GM21528 (cell line): Measurements from ENCODE around the gene ANXA4.

Experiments
- ATAC-seq: cut with Tn5 transposase; IDR thresholded peaks from one replicate; pipeline ENCODE4 v1.9.1; 2021; ENCODE audit warnings: mild to moderate bottlenecking, moderate library complexity; ENCODE audit not compliant: unreplicated experiment, low FRiP score

ANXA4 gene

GRCh38 chr2:69774984-69775982, 33.3 kb downstream of the ANXA4 start:
- no peak for ATAC-seq

GRCh38 chr2:69776886-69777785, 35.2 kb downstream of the ANXA4 start:
- no peak for ATAC-seq

DNA sequence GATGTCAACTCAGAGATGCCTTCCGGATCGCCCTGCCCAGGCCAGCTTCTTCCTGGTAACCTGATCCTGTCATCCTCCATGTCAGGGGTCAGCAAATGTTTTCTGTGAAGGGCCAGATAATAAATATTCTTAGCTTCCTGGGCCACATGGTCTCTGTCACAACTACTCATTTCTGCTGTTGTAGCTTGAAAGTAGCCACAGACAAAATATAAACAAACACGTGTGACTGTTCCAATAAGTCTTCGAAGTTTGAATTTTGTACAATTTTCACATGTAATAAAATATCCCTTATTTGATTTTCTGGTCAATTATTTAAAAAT, 35.8 kb downstream of the ANXA4 start:
- no peak for ATAC-seq

- ATAC-seq, result no peak
These were observed 37.5 kb downstream of the ANXA4 start for GRCh38 chr2:69779258-69780001.

DNA sequence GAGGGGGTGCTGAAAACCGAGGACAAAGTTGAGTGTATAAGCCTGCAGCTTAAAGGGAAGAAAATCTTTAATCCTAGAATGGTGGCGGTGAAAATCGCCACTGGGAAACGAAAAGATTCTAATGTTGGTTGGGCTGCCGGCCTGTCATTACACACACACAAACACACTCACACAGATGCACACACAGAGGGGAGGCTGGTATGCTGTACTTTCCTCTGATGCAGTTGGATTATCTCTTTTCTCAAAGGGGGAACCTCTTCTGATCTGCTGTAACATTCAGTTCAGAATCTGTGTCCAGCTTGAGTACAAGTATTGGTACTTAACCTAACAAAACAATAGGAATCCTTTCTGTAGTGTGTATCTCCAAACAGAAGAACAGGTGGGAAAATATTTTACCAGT, 39.0 kb downstream of the ANXA4 start:
- no peak for ATAC-seq

GRCh38 chr2:69781321-69782248, 39.7 kb downstream of the ANXA4 start:
- ATAC-seq, result no peak

DNA sequence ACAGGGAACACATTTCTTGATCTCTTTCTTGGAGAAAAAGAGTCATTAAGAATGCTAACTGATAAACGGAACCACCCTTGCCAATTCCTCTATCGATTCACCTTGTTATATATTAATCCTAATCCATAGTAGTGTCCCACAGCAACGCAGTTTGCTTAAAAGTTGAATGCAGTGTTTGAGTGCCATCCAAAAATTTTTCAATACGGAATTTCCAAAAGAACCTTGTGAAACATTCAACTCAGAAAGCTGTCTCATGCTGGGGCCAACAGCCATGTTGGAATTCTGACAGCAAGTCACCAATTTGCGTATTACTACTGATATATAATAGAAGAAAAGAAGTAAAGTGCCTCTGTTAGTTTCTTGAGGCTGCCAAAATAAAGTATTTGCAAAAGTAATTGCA, 42.3 kb downstream of the ANXA4 start:
- no peak for ATAC-seq

GRCh38 chr2:69785358-69785757, 43.4 kb downstream of the ANXA4 start:
- ATAC-seq, result no peak

- no peak for ATAC-seq
These were observed 44.2 kb downstream of the ANXA4 start for GRCh38 chr2:69786052-69786560.

DNA sequence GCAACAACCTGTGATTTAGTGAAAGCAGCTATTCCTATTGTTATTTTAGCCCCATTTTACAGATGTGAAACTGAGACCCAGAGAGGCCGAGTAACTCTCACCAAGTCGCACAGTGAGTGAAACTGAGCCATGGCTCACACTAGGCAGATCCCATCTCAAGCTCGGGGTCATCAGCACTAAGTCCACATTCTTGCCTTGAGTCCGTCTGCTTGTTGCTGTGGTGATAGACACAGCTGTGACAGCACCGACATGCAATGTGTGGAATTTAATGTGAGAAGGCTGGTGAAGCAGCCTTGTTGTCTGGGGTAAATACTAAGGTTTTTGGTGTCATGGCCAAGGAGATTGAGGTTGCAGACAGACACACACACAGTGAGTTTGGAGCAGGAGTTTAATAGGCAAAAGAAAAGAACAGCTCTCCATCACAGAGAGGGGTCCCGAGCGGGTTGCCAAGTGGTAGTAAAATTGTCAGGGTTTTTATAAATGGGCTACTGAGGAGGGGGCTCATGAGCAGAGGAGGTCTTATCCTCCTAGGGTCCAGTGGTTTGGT, 47.3 kb downstream of the ANXA4 start:
- peak; percentile 51 for ATAC-seq

- peak; percentile 56 for ATAC-seq
These were observed 48.1 kb downstream of the ANXA4 start for GRCh38 chr2:69789772-69790600.

GRCh38 chr2:69790601-69790959, 48.6 kb downstream of the ANXA4 start:
- ATAC-seq, result no peak

- ATAC-seq, result no peak
These were observed 49.1 kb downstream of the ANXA4 start for GRCh38 chr2:69791045-69791444.

DNA sequence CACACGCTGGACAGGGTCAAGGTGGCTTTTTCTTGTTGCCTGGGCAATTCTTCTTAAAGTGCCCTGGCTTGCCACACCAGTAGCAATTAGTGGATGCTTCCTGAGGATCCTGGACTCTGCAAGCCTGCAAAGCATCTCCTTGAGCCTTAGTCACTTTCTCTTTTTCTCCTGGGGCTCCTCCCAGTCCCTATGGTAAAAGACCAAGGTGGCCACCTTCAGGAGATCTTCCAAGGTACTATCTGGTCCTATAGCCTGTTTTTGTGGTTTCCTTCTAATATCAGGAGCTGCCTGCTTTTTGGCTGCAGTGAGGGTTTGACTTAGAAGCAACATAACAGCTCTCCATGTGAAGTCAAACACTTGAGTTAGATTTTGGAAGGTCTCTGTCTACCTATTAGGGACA, 54.2 kb downstream of the ANXA4 start:
- ATAC-seq, result no peak

DNA sequence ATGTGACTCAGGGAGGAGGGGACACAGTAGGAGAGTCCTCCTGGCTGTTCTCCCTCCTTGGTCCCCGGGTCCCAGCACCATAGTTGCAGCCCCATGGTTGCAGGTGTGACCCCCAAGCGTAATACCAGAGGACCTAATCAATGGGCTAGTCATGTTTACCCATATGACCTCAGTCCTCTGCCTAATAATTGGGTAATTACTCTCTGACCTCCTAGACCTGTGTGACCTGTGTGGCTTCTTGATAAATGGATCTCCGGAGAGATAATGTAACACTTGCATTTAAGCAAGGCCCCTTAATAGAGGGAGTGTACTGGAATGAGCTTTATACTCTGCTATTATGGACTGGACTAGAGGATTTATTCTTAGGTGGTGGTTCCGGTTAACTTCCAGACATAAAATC, 55.3 kb downstream of the ANXA4 start:
- ATAC-seq, result no peak

GRCh38 chr2:69797836-69798289, 55.9 kb downstream of the ANXA4 start:
- no peak for ATAC-seq

- peak; percentile 12 for ATAC-seq
These were observed 56.5 kb downstream of the ANXA4 start for GRCh38 chr2:69798290-69798908.
